ENCODE data around the gene FIBCD1. TPM values are rescaled to one million over a fixed set of nuclear protein-coding genes. Genes with fewer than 3 reads are reported as not detected.

Gene FIBCD1
- polyA plus RNA-seq, 4 donors = 0.35 to 1.5 TPM; not detected in 2

DNA sequence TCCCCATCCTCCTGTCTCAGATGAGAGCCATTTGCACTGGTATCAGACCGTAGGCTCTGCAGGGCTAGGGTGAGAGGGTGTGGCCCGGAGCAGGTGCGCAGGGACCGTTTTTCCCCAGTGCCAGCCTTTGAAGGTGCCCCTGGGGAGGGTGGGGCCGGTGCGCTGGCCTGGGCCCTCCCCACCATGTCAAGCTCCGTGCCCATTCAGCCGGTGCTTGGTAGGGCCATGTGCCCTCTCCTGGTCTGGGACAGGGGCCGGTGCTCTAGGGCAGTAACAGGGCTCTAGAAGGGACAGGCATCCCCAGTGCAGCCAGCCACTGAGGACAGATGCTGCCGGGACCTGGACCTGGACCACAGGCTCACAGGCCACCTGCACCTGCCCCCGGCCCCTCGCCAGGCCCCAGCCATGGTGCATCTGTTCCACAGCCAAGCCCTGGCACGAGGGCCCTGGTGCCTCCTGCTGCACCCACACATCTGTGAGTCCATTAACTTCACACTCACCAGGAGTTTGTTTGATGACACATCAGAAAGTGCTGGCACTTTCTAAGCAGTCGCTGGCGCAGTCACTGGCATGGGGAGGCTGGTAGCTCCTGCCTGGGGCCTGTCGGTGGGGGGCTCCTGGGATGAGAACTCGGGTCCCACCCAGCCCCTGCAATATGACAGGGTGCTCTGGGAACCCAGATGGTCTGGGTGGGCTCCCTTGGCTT lies 37.4 kb downstream of the FIBCD1 start:
- no peak for FAIRE-seq
- H3K36me3 ChIP-seq (ENCODE audit: control insufficient read depth in 3 of 3, insufficient read depth in 2 of 3, low read depth in 1 of 3, low read length in 3 of 3) = no peaks in the 10 kb centered on the region
- H3K4me1 ChIP-seq (ENCODE audit: control insufficient read depth in 3 of 3, insufficient read depth in 2 of 3, low read depth in 1 of 3, low read length in 2 of 3) = no peaks in the 10 kb centered on the region
- H3K9me3 ChIP-seq (ENCODE audit: control insufficient read depth in 2 of 2, insufficient read depth in 1 of 2, low read depth in 1 of 2, low read length in 1 of 2) = no peaks in the 10 kb centered on the region
- peaks cover 0 to 13% (median 3%) of the 10 kb centered on the region in 3 donors for H3K27me3 ChIP-seq (ENCODE audit: control insufficient read depth in 3 of 3, insufficient read depth in 3 of 3, low read length in 3 of 3)
- H3K4me3 ChIP-seq (ENCODE audit: low read depth in 1 of 3, low read length in 3 of 3) = no peak overlapping the region
- DNase-seq = no peak
- no peak overlapping the region for H3K27ac ChIP-seq (ENCODE audit: low read depth in 1 of 3, low read length in 2 of 3)
- WGBS, 3 donors = 20 to 61% (median 39%) methylated on average over 17 of the region's 17 CpGs

DNA sequence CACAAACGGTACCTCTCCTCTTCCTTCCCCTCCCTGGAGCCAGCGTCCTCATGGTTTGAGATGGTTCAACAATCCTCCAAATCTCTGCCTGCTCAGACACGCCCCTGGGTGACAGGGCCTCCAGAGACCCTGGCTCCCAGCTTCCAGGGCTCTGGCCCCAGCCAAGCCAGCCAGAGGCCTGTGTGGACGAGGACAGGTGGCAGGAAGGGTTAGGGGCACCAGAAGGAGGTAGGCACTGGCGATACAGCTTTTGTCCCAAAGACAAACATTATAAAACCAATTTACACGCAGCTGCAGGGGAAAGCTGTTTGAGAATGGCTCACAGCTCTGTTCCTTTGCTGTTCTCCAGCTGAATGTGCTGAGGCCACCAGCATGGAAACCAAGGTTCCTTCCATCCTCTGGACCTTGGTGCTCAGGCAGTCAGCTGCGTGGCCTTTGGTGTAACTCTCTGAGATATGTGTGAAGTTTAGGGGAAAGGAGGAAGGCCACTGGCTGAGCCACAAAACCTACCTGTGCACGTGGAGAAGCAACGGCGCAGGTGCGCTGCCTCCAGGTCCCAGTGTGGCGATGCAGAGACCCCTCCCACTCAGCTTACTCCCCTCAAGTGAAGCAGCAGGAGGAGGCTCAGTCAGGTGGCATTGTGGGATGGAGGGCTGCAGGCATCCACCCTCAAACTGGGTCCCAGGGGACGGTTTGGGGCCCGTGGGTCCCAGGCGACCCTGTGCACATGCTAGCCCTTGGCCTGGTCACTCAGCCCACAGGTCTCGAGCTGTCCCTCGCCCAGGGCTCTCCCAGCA lies 38.1 kb downstream of the FIBCD1 start:
- Histone ChIP-seq H3K4me1 (ENCODE audit: control insufficient read depth in 3 of 3, insufficient read depth in 2 of 3, low read depth in 1 of 3, low read length in 2 of 3) (no peaks in the 10 kb centered on the region), H3K27me3 (ENCODE audit: control insufficient read depth in 3 of 3, insufficient read depth in 3 of 3, low read length in 3 of 3) (peaks cover 0 to 13% (median 3%) of the 10 kb centered on the region in 3 donors), H3K27ac (ENCODE audit: low read depth in 1 of 3, low read length in 2 of 3) (no peak overlapping the region), H3K4me3 (ENCODE audit: low read depth in 1 of 3, low read length in 3 of 3) (no peak overlapping the region), H3K36me3 (ENCODE audit: control insufficient read depth in 3 of 3, insufficient read depth in 2 of 3, low read depth in 1 of 3, low read length in 3 of 3) (no peaks in the 10 kb centered on the region), H3K9me3 (ENCODE audit: control insufficient read depth in 2 of 2, insufficient read depth in 1 of 2, low read depth in 1 of 2, low read length in 1 of 2) (no peaks in the 10 kb centered on the region)
- no peak for DNase-seq
- no peak for FAIRE-seq
- WGBS, 3 donors = 38 to 64% (median 62%) methylated on average over 17 of the region's 17 CpGs

DNA sequence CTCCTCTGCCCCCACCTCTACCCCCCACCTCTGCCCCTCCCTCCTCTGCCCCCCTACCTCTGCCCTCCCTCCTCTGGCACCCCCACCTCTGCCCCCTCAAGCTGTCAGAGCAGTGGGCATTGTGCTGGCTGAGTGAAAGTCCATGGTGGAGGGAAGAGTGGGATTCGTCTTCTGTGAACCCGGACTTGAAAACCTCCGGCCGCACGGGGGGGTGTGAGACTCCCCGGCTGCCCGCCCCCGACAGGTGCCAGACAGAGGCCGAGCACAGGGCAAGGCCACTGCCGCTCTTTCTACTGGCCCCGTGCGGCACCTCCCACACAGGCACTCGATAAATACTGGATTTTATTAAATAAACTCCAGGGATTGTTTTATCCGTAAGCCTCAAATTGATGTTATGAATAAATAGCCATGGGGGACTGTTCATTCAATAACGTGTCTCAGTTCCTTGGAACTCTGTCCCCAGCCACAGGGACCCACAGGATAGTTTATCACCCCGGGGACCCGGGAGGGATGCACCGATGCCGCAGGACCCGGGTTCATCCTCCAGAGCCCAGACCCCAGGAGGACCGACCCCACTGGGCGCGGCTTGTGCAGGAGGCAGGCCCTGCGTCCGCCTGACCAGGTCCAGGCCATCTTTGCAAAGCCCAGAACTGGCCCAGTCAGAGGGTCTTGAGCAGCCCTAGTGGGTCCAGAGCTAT lies 39.8 kb downstream of the FIBCD1 start:
- H3K9me3 ChIP-seq (ENCODE audit: control insufficient read depth in 2 of 2, insufficient read depth in 1 of 2, low read depth in 1 of 2, low read length in 1 of 2) = no peaks in the 10 kb centered on the region
- FAIRE-seq (no peak), DNase-seq (peak in 1 of 2 donors; percentile 17)
- H3K4me3 ChIP-seq (ENCODE audit: low read depth in 1 of 3, low read length in 3 of 3) = no peak overlapping the region
- H3K36me3 ChIP-seq (ENCODE audit: control insufficient read depth in 3 of 3, insufficient read depth in 2 of 3, low read depth in 1 of 3, low read length in 3 of 3) = peaks cover 0 to 8% (median 0%) of the 10 kb centered on the region in 3 donors
- H3K27me3 ChIP-seq (ENCODE audit: control insufficient read depth in 3 of 3, insufficient read depth in 3 of 3, low read length in 3 of 3) = peaks cover 0 to 13% (median 0%) of the 10 kb centered on the region in 3 donors
- no peak overlapping the region for H3K27ac ChIP-seq (ENCODE audit: low read depth in 1 of 3, low read length in 2 of 3)
- H3K4me1 ChIP-seq (ENCODE audit: control insufficient read depth in 3 of 3, insufficient read depth in 2 of 3, low read depth in 1 of 3, low read length in 2 of 3) = no peaks in the 10 kb centered on the region
- 33 to 57% (median 55%) methylated on average over 25 of the region's 25 CpGs for WGBS, 3 donors

DNA sequence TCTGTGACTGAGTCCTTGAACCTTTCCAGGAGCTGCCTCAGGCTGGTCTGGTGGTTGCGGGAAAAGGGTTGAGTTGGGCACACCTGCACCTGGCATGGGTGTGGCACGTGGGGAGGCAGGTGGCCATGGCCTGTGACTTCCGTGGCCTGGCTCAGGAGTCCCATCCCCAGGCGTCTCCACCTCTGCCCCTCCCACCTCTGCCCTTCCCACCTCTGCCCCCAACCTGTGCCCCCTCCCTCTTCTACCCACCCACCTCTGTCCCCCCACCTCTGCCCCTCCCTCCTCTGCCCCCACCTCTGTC lies 40.5 kb downstream of the FIBCD1 start:
- 15 to 40% (median 32%) methylated on average over 3 to 4 of the region's 4 CpGs for WGBS, 3 donors
- no peak for FAIRE-seq
- Histone ChIP-seq H3K4me3 (ENCODE audit: low read depth in 1 of 3, low read length in 3 of 3) (no peak overlapping the region), H3K36me3 (ENCODE audit: control insufficient read depth in 3 of 3, insufficient read depth in 2 of 3, low read depth in 1 of 3, low read length in 3 of 3) (peaks cover 0 to 13% (median 0%) of the 10 kb centered on the region in 3 donors), H3K27ac (ENCODE audit: low read depth in 1 of 3, low read length in 2 of 3) (no peak overlapping the region), H3K9me3 (ENCODE audit: control insufficient read depth in 2 of 2, insufficient read depth in 1 of 2, low read depth in 1 of 2, low read length in 1 of 2) (no peaks in the 10 kb centered on the region), H3K4me1 (ENCODE audit: control insufficient read depth in 3 of 3, insufficient read depth in 2 of 3, low read depth in 1 of 3, low read length in 2 of 3) (no peaks in the 10 kb centered on the region), H3K27me3 (ENCODE audit: control insufficient read depth in 3 of 3, insufficient read depth in 3 of 3, low read length in 3 of 3) (peaks cover 0 to 13% (median 0%) of the 10 kb centered on the region in 3 donors)
- peak in 1 of 2 donors; percentile 43 for DNase-seq

DNA sequence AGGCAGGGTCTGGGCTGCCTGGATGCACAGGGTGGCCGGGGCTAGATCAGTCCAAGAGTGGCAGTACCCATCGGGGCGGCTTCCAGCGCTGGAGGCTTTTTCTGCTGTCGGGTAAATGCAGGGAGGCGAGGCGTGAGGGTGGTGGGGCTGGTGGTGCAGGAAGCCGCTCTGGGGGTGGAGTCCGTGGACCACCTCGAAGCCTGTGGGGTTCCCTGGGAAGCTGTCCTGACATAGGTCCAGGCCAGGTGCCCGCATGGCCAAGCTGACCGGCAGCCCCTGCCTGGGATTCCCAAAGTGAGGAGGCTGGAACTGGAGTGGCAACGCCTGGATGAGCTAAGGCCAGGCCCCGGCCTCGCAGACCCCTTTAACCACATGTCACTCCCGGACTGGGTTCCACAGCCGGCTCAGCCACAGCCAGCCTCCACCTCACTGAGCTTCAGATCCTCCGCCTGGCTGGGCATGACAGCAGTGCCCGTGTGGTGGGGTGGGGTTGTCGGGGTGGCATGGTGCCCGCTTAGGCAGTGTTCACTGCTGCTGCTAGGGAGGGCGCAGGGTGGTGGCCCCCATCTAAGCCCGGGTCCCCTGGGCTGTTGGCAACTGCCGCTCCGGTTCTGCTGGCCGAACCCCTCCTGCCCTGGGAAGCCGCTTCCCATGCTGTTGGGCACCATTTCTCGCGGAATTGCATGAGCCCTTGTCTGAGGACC lies 41.0 kb downstream of the FIBCD1 start:
- peak in 1 of 2 donors; percentile 19 for DNase-seq
- Histone ChIP-seq H3K4me1 (ENCODE audit: control insufficient read depth in 3 of 3, insufficient read depth in 2 of 3, low read depth in 1 of 3, low read length in 2 of 3) (no peaks in the 10 kb centered on the region), H3K4me3 (ENCODE audit: low read depth in 1 of 3, low read length in 3 of 3) (no peak overlapping the region), H3K27ac (ENCODE audit: low read depth in 1 of 3, low read length in 2 of 3) (peak overlapping the region in 1 of 3 donors; percentile 8), H3K27me3 (ENCODE audit: control insufficient read depth in 3 of 3, insufficient read depth in 3 of 3, low read length in 3 of 3) (peaks cover 0 to 13% (median 0%) of the 10 kb centered on the region in 3 donors), H3K9me3 (ENCODE audit: control insufficient read depth in 2 of 2, insufficient read depth in 1 of 2, low read depth in 1 of 2, low read length in 1 of 2) (no peaks in the 10 kb centered on the region), H3K36me3 (ENCODE audit: control insufficient read depth in 3 of 3, insufficient read depth in 2 of 3, low read depth in 1 of 3, low read length in 3 of 3) (peaks cover 0 to 18% (median 0%) of the 10 kb centered on the region in 3 donors)
- FAIRE-seq = no peak
- WGBS, 3 donors = 19 to 67% (median 45%) methylated on average over 28 to 29 of the region's 29 CpGs

DNA sequence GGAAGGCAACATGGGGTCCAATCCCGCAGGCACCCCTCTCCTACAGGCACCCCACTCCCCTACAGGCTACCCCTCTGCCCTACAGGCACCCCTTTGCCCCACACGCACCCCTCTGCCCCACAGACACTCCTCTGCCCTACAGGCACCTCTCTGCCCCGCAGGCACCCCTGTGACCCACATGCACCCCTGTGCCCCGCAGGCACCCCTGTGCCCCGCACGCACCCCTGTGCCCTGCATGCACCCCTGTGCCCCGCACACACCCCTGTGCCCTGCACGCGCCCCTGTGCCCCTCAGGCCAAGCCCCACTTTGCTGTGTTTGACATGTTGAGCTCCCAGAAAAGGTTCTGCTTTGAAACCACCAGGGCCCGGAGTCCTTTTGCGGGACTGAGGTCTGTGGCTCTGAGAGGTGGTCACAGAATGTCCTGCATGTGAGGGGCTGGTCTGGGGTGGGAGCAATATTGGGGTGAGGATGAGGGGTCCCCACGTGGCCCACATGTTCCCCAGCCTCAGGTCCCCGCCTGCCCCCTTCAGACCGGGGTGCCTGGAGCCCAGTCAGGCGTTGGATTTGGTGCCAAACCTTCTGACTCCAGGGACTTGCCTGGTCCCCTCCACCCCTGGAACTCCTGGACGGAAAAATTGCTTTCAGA lies 41.8 kb downstream of the FIBCD1 start:
- no peak overlapping the region for H3K4me3 ChIP-seq (ENCODE audit: low read depth in 1 of 3, low read length in 3 of 3)
- no peaks in the 10 kb centered on the region for H3K4me1 ChIP-seq (ENCODE audit: control insufficient read depth in 3 of 3, insufficient read depth in 2 of 3, low read depth in 1 of 3, low read length in 2 of 3)
- peaks cover 0 to 13% (median 0%) of the 10 kb centered on the region in 3 donors for H3K27me3 ChIP-seq (ENCODE audit: control insufficient read depth in 3 of 3, insufficient read depth in 3 of 3, low read length in 3 of 3)
- no peak overlapping the region for H3K27ac ChIP-seq (ENCODE audit: low read depth in 1 of 3, low read length in 2 of 3)
- FAIRE-seq = no peak
- no peaks in the 10 kb centered on the region for H3K9me3 ChIP-seq (ENCODE audit: control insufficient read depth in 2 of 2, insufficient read depth in 1 of 2, low read depth in 1 of 2, low read length in 1 of 2)
- DNase-seq = no peak
- peaks cover 2 to 26% (median 4%) of the 10 kb centered on the region in 3 donors for H3K36me3 ChIP-seq (ENCODE audit: control insufficient read depth in 3 of 3, insufficient read depth in 2 of 3, low read depth in 1 of 3, low read length in 3 of 3)
- WGBS, 3 donors = 56 to 75% (median 60%) methylated on average over 15 to 16 of the region's 16 CpGs

DNA sequence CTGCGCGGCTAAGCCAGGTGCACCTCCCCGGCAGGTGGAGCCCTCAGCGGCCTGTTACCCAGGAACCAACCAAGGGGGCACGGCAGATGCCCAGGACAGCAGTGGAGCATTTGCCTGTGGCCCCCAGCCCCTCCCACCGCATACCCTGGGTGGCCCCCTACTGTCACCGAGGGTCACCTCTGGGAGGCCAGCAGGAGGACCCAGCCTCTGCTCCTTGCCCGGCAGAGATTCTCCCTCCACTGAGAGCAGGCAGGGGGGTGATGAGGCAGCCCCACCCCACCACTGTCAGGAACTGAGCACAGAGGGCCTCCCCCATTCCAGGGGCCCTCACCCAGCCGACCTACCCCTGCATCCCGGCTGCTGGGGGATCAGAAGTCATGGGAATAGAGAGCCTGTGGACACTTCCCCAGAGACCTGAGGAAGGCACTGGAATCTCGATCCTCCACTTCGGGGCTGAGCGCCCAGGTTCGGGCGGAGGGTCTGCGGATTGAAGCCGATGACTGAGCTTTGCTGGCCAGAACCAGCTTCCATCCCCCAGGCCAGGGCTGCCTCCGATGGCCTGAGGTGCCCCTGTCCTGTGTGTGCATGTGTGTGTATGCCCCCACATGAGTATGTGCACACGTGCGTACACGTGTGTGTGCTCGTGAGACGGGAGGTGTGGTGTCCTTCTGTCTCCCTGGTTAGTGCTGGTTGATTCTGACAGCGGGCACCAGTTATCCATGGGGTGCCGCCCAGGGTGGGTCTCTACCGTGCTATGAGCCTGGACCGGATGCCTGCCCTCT lies 42.6 kb downstream of the FIBCD1 start, which contains the start of gene QRFP:
QRFP (minus strand) TSS at position 580 of the 782 bp plus-strand sequence. CDS start 2,974 bp downstream, outside the sequence.
- H3K27me3 ChIP-seq (ENCODE audit: control insufficient read depth in 3 of 3, insufficient read depth in 3 of 3, low read length in 3 of 3) = peaks cover 0 to 13% (median 0%) of the 10 kb centered on the region in 3 donors
- H3K4me1 ChIP-seq (ENCODE audit: control insufficient read depth in 3 of 3, insufficient read depth in 2 of 3, low read depth in 1 of 3, low read length in 2 of 3) = no peaks in the 10 kb centered on the region
- WGBS, 3 donors = 27 to 67% (median 45%) methylated on average over 20 to 27 of the region's 27 CpGs
- peak in 1 of 2 donors; percentile 19 for DNase-seq
- no peak within 1 kb of the TSS for H3K27ac ChIP-seq (ENCODE audit: low read depth in 1 of 3, low read length in 2 of 3)
- H3K4me3 ChIP-seq (ENCODE audit: low read depth in 1 of 3, low read length in 3 of 3) = no peak within 1 kb of the TSS
- H3K36me3 ChIP-seq (ENCODE audit: control insufficient read depth in 3 of 3, insufficient read depth in 2 of 3, low read depth in 1 of 3, low read length in 3 of 3) = peaks cover 4 to 34% (median 7%) of the 10 kb centered on the region in 3 donors
- FAIRE-seq = no peak
- H3K9me3 ChIP-seq (ENCODE audit: control insufficient read depth in 2 of 2, insufficient read depth in 1 of 2, low read depth in 1 of 2, low read length in 1 of 2) = no peaks in the 10 kb centered on the region

Measured in small intestine (tissue), 7 donors.